A549 (cell line): ENCODE results near the gene OR4D9. TPM values are rescaled to one million over a fixed set of nuclear protein-coding genes. Genes with fewer than 3 reads are reported as not detected.

ENCODE experiments used
- ATAC-seq, 2 experiments: fragments of 200-7000 bp in 1 of 2; fragments of >200 bp in 1 of 2; cut with Nextera tagmentation in 1 of 2; cut with Tn5 transposase in 1 of 2; 3 replicates each; pipeline versions ENCODE4 v1.8.0 to v1.9.1; 2018 to 2020; ENCODE audit warnings: mild to moderate bottlenecking in 1 of 2, moderate library complexity in 1 of 2
- CTCF ChIA-PET: fragments of 300-600 bp; sonication (Branson Sonifier 250); formaldehyde crosslinking; extraction: SDS; loops from one replicate; lab custom pipeline; 2021; ENCODE audit warnings: antibody characterized with exemption, inconsistent platforms; lab: Yijun Ruan, JAX
- POLR2A ChIA-PET: fragments of 350-600 bp; formaldehyde crosslinking; extraction: SDS; loops from one replicate; lab custom pipeline; 2021; ENCODE audit warnings: antibody characterized with exemption, inconsistent platforms; lab: Yijun Ruan, JAX
- DNase-seq, 2 experiments: peaks; one replicate each; pipeline versions ENCODE4 v3.0.0 to v3.0.0-alpha.2; 2011 to 2016; ENCODE audit warnings: low read depth in 1 of 2, low spot score in 1 of 2
- FAIRE-seq: peaks from 2 replicates; lab custom pipeline; 2011; peaks lifted over from hg19 to GRCh38; lab: Jason Lieb, UNC
- H3K27ac ChIP-seq, 2 experiments: fragments of >200 bp; sonication (Bioruptor Twin); formaldehyde crosslinking; 3 replicates each; pipeline ENCODE4 v1.5.1; 2016 to 2017
- H3K4me1 ChIP-seq: fragments of >200 bp; sonication (Bioruptor Twin); formaldehyde crosslinking; 3 replicates; pipeline ENCODE4 v1.6.1; 2016
- H3K4me2 ChIP-seq: fragments of >200 bp; sonication (Bioruptor Twin); formaldehyde crosslinking; 3 replicates; pipeline ENCODE4 v1.6.1; 2016
- H3K4me3 ChIP-seq: fragments of >200 bp; sonication (Bioruptor Twin); formaldehyde crosslinking; 3 replicates; pipeline ENCODE4 v1.5.1; 2016
- H3K9me3 ChIP-seq: fragments of >200 bp; sonication (Bioruptor Twin); formaldehyde crosslinking; 3 replicates; pipeline ENCODE4 v1.6.1; 2016
- ATOH8 ChIP-seq: fragments of 250-450 bp; sonication (Bioruptor Pico); IDR thresholded peaks from 2 replicates; pipeline ENCODE4 v1.5.0; 2020; ENCODE audit warnings: low read depth, mild to moderate bottlenecking, moderate library complexity
- BCL3 ChIP-seq: fragments of >200 bp; sonication (Bioruptor Twin); formaldehyde crosslinking; IDR thresholded peaks from 3 replicates; pipeline ENCODE4 v1.6.1; 2016
- CBX2 ChIP-seq: fragments of 200-600 bp; sonication (generic); IDR thresholded peaks from 2 replicates; pipeline ENCODE4 v1.6.1; 2016; ENCODE audit warnings: low read depth, mild to moderate bottlenecking, borderline replicate concordance
- CBX8 ChIP-seq: fragments of 200-600 bp; sonication (generic); IDR thresholded peaks from 2 replicates; pipeline ENCODE4 v1.6.1; 2016
- E2F6 ChIP-seq: IDR thresholded peaks from 2 replicates; pipeline ENCODE4 v1.6.1; 2012; ENCODE audit warnings: low read depth, borderline replicate concordance
- FOXS1 ChIP-seq: fragments of 250-450 bp; sonication (Bioruptor Pico); IDR thresholded peaks from 2 replicates; pipeline ENCODE4 v1.5.0; 2020; ENCODE audit warnings: mild to moderate bottlenecking, moderate library complexity
- GATA3 ChIP-seq: IDR thresholded peaks from 2 replicates; pipeline ENCODE4 v1.6.1; 2012; ENCODE audit warnings: borderline replicate concordance
- HDAC2 ChIP-seq: fragments of 200-600 bp; sonication (generic); IDR thresholded peaks from 2 replicates; pipeline ENCODE4 v1.6.1; 2016
- HES2 ChIP-seq: fragments of >200 bp; sonication (Bioruptor Twin); formaldehyde crosslinking; IDR thresholded peaks from 2 replicates; pipeline ENCODE4 v1.6.1; 2016
- HMGXB4 ChIP-seq: fragments of 250-450 bp; sonication (Bioruptor Pico); IDR thresholded peaks from 2 replicates; pipeline ENCODE4 v1.5.0; 2021; ENCODE audit warnings: mild to moderate bottlenecking, moderate library complexity, borderline replicate concordance
- JUN ChIP-seq, 2 experiments: fragments of >200 bp; sonication (Bioruptor Twin); formaldehyde crosslinking; IDR thresholded peaks; 2 replicates in 1 of 2; 3 replicates in 1 of 2; pipeline ENCODE4 v1.6.1; 2016 to 2017
- KDM5A ChIP-seq: fragments of 200-600 bp; sonication (generic); IDR thresholded peaks from 2 replicates; pipeline ENCODE4 v1.6.1; 2016; ENCODE audit warnings: antibody characterized with exemption, mild to moderate bottlenecking
- PBX3 ChIP-seq: IDR thresholded peaks from 2 replicates; pipeline ENCODE4 v1.6.1; 2012
- RAD21 ChIP-seq, 2 experiments: fragments of >200 bp in 1 of 2; sonication (Bioruptor Twin) in 1 of 2; formaldehyde crosslinking in 1 of 2; IDR thresholded peaks in 1 of 2; conservative IDR thresholded peaks in 1 of 2; 2 replicates in 1 of 2; 3 replicates in 1 of 2; pipeline ENCODE4 v1.6.1; 2012 to 2018; ENCODE audit warnings: inconsistent platforms in 1 of 2
- REST ChIP-seq: fragments of 200-600 bp; sonication (generic); IDR thresholded peaks from 2 replicates; pipeline ENCODE4 v1.6.1; 2016; ENCODE audit warnings: antibody characterized with exemption, mild to moderate bottlenecking, moderate library complexity
- RFX5 ChIP-seq: fragments of 450-650 bp; IDR thresholded peaks from 2 replicates; pipeline ENCODE4 v1.7.1; 2014; ENCODE audit warnings: antibody characterized with exemption, mild to moderate bottlenecking, moderate library complexity
- TP53 ChIP-seq: fragments of 250-450 bp; sonication (Bioruptor Pico); IDR thresholded peaks from 2 replicates; pipeline ENCODE4 v1.5.0; 2021; ENCODE audit warnings: mild to moderate bottlenecking, moderate library complexity
- ZNF302 ChIP-seq: fragments of 250-450 bp; sonication (Bioruptor Pico); IDR thresholded peaks from 2 replicates; pipeline ENCODE4 v1.9.0; 2021; ENCODE audit warnings: inconsistent platforms, mild to moderate bottlenecking, moderate library complexity
- WGBS: methylation state at CpG from one replicate; pipeline ENCODE4 v1.1.6; 2017; ENCODE audit errors: missing lambda C conversion rate; 5-methylcytosine and 5-hydroxymethylcytosine counted together
- polyA minus RNA-seq: library from RNA; depleted of rRNA, polyadenylated mRNA; stranded (reverse); fragments of >200 nt; gene quantifications from 2 replicates; pipeline ENCODE4 v1.2.3, GENCODE V29; 2011; rRNA and poly(A)+ RNA removed
- polyA plus RNA-seq, 4 experiments: library from polyadenylated mRNA; depleted of rRNA in 3 of 4; stranded (reverse); fragments of >200 nt; fragmentation: RNase III in 1 of 4; extraction: RNeasy Plus Mini Kit Qiagen cat#74134 plus additional on column Dnase treatment in 1 of 4; gene quantifications; 2 replicates in 3 of 4; 3 replicates in 1 of 4; pipeline ENCODE4 v1.2.3, GENCODE V29; 2011 to 2017

OR4D9 gene
- polyA plus RNA-seq (2011; rRNA removed) (not detected in 2 replicates), polyA plus RNA-seq (2017; fragmentation: RNase III; extraction: RNeasy Plus Mini Kit Qiagen cat#74134 plus additional on column Dnase treatment) (not detected in 3 replicates), polyA minus RNA-seq (not detected in 2 replicates)
- not detected in 2 replicates for polyA plus RNA-seq (2012; cell fraction: cytosol; rRNA removed)
- not detected in 2 replicates for polyA plus RNA-seq (2012; cell fraction: nucleus; rRNA removed)

GRCh38 chr11:59510941-59511589 is at the start of gene OR4D9:
Gene OR4D9 (plus strand): TSS chr11:59511539. CDS start chr11:59514913, 3,374 bp downstream.
- DNase-seq (no peak), ATAC-seq (no peak), FAIRE-seq (no peak)
- 37% methylated on average over 2 of the region's 2 CpGs for WGBS
- Histone ChIP-seq H3K4me2 (no peak within 1 kb of the TSS), H3K27ac (no peak within 1 kb of the TSS), H3K4me3 (no peak within 1 kb of the TSS), H3K9me3 (no peaks in the 10 kb centered on the region), H3K4me1 (no peaks in the 10 kb centered on the region)
- TF ChIP-seq RAD21 (conservative IDR thresholded peaks at IDR 0.05 in 1 of 2, IDR thresholded peaks at IDR 0.05 in 1 of 2) = no peak
- TF ChIP-seq HES2 = no peak
- TF ChIP-seq JUN (IDR thresholded peaks at IDR 0.05) = no peak
- no peak for TF ChIP-seq FOXS1 (CRISPR knock-in tag)
- no peak for TF ChIP-seq KDM5A
- no peak for TF ChIP-seq REST
- no peak for TF ChIP-seq PBX3
- no peak for TF ChIP-seq ATOH8 (CRISPR knock-in tag)
- TF ChIP-seq GATA3 = no peak
- no peak for TF ChIP-seq ZNF302
- no peak for TF ChIP-seq CBX2
- no peak for TF ChIP-seq HDAC2
- TF ChIP-seq RFX5 = no peak
- no peak for TF ChIP-seq HMGXB4 (CRISPR knock-in tag)
- TF ChIP-seq CBX8 = no peak
- no peak for TF ChIP-seq BCL3
- no peak for TF ChIP-seq TP53 (CRISPR knock-in tag)
- no peak for TF ChIP-seq E2F6
- CTCF ChIA-PET = no interaction called here
- POLR2A ChIA-PET = no interaction called here
